GM18870 (cell line): Measurements from ENCODE around the gene SGTA.

Experiments
- ATAC-seq: cut with Tn5 transposase; IDR thresholded peaks from one replicate; pipeline ENCODE4 v1.9.1; 2021; ENCODE audit warnings: moderate library complexity; ENCODE audit not compliant: unreplicated experiment

Gene SGTA

DNA sequence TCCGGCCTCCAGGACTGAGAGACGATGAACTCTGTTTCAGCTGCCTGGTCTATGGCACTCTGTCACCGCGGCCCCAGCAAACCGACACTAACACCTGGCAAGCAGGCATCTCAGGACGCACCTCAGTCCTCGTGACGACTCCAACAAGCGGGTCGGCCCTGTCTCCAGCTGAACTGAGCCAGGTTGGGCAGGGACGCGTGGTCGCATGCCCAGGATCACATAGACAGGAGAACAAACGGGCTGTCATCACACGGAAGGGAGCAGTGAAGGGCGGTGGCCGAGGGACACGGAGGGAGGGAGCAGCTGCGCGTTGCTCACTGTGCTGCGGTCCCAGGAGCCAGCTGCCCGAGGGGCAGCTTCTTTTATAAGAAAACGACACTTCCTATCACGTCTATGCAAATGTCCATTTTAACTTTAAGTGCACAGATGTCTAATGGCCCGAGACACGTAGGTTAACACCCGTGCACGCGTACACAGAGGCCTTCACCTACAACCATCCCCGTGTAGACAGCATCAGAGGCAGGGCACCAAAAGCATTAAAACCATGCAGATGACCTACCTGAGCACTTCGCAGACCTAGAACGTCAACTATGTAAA, 8.9 kb downstream of the SGTA start:
- ATAC-seq, result no peak

DNA sequence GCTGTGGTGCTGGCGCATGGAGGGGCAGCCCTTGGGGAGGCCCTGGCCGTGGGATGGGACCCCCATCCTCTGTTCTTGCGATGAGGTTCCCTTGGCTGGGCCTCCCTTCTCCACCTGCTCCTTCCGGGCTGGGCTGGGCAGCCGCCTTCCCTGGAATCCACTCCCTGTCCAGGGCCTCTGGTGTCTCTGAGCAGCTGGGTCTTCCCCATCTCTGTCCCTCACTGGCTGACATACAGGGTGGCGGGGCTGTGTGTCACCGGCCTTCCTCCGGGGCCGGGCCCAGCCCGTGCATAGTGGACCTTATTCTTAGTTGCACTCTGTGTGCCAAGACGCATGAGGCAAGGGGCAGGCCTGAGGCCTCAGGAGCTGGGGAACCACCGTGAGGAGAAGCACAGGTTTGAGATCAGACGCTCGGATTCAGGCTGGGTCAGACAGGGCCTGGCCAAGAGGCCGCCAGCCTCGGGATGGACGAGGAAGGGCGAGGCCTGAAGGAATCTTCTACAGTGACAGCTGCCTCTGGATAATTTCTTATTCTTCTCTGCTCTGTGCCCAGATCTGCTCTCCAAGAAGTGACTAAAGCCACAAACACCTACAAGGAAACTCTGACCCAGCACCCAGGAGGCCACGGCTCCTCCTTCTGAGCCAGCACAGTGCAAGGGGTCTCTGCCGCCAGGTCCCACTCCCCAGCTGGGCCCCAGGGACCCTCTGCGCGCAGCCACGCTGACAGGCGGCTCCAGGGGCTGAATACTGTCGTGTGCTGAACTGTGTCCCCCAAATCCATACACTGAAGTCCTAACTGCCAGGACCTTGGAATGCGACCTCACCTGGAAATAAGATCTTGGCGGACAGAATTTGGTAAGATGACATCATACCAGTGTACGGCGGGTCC, 11.0 kb downstream of the SGTA start:
- no peak for ATAC-seq

DNA sequence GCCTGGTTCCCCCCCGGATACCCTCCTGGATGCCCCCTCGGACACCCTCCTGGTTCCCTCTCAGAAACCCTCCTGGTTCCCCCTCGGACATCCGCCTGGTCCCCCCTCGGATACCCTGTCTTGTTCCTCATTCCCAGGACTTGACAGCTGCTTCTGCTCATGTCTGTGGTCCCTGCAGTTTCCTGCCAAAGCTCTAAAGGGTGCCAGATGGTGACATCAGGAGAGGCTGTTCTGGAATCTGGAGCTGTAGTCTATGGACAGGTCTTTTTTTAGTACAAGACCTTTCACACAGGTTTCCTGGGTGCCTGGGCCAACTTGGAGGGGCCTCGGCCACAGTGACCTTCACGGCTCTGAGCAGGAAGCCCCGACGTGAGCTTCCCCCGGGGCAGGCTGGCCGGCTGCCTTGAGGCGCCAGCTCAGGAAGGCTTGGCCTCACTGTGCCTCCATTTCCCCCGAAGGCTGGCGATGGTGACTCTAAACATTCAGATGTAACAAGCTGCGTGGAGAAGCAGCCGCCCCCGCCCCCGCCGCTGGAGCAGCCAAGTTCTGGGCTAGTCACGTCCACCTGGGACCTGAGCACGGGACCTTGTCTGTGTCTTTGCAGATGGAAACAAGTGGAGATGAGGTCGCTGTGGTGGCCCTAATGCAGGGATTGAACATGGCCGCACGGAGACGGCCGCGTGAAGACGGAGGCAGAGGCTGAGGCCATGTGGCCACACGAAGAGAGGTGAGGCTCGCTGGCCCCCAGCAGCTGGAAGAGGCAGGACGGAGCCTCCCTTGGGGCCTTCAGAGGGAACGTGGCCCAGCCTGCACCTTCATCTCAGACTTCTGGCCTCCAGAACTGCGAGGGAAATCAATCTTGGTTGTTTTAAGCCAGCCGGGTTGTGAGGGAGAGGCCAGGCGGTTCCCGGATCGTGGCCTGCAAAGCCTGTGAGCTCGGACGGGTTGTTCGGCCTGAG, 12.7 kb downstream of the SGTA start:
- ATAC-seq, result no peak

DNA sequence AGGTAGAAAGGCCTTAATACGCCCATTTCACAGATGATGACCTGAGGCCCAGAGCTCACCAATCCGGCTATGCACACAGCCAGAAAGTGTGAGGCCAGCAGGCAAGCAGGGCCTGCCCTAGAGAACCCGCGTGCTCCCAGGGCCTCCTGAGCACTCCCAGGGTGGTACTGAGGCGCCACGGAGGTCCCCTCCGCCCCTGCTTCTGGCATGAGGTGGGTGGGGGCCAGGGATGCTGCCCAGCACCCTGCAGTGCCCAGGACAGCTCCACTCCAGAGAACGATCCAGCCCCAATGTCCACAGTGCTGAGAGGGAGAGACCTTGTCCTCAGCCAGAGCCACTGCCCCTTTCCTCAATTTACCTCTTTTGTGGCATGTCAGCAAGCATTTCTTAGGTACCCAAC, 13.9 kb downstream of the SGTA start:
- ATAC-seq, result no peak

DNA sequence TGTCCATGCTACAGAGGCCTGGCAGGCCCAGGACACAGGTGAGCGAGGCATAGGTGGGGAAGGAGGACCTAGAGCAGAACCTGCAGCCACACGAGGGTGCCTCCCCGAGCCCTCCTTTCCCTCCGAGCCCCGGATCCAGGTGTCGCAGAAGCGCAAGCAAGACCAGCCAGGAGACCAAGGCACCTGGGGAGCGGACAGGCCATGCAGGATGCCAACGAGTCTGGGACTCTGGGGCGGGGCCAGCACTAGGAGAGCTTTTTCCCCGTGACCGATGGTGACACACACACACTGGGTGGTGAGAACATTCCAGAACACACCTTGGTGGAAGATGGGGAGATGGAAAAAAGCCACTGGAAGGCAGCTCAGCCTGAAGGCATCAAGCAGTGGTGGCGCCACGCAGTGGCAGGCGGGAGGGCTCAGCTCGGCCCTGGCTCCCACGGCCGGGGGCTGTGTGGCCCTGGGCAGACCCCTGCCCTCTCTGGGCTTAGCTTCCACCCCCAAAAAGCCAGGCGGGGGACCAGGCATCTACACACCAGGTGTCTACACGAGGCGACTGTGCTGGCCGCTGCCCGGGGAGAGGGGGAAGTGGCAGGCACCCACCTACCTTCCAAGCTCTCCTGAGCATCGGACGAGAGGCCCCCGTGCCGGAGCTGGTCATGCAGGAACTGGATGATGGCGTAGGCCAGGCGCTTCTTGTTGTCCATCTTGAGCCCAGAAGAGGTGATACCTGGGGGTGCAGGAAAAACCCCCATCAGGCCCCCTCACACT, 14.5 kb downstream of the SGTA start:
- no peak for ATAC-seq

DNA sequence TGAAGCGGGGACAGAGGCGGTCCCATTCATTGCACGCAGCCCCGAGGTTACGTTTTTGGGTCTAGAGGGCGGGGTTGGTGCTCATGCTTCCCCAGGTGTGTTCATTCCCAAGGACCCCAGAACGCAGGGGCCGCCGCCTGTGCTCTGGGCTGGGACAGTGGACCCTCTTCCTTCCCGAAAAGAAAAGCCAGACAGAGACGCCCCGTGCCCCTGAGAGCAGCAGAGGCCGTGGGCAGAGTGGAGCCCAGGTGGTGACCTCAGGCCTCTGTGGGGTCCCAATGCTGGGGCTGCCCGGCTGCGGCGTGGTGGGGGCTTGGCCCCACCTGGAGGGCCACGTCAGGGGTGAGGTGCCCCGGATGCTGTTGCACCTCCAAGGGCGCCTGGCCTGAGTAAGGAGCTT, 15.4 kb downstream of the SGTA start:
- ATAC-seq, result no peak

DNA sequence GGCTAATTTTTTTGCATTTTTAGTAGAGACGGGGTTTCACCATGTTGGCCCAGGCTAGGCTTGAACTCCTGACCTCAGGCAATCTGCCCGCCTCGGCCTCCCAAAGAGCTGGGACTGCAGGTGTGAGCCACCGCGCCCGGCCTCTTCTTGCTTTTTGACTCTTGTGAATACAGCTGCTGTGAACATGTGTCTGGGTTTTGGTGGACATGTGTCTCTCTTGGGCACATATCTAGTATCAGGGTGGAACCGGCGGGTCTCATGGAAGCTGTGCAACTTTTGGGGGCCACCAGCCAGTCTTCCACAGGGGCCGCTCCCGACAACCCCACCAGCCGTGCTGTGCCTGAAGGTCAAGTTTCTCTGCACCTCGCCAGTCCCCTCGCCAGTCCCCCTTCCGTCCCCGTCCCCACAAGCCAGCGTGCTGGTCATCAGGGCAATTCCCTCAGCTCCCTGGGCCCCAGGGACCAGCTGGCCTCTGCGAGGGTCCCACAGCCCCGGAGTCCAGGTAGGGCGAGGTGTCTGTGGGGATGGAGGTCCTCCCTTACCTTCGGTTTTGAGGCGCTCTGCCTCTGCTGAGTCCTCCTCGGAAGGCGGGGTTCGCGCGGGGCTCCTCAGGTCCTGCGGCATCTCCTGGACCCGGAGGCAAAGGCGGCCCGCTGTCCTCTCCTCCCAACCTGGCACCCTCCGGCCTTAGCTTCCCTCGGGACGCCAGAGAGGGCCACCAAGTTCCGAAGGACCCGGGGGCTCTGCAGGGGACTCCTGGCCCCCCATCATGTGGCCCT, 16.3 kb downstream of the SGTA start:
- ATAC-seq, result no peak

DNA sequence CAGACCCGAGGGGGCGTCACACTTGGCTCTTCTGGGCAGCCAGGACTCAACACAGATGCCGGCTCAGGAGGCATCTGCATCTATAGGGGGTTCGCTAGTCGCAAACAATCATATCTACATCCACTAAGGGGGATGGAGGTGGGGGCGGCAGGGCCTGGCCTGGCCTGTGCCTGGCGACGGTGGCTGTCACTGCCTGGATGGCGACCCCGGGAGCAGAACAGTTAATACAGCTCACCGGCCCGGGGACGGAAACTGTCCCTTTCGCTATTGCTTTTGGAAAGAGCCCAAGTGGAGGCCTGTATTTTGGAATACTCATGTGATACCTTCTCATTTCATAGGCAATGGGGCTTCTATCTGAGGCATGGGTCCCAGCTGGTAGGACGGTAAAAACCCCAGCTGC, 17.7 kb downstream of the SGTA start:
- ATAC-seq, result no peak

DNA sequence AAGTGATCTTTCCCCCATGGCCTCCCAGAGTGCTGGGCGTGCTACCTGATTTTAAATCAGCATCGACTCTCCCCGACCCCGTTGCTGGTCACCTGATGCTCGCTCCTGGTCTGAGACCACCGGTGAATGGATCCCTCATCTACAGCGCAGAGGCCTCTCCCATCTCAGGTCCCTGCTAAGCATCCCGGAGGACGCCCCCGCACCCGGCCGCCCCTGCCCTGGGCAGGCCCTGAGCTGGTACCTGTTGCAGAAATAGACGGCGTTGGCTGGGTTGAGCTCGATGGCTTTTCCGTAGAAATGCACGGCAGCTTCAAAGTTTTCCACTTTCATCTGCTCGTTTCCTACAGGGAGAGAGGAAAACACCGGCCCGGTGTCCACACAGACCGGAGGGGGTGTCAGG, 18.1 kb downstream of the SGTA start:
- ATAC-seq, result no peak

DNA sequence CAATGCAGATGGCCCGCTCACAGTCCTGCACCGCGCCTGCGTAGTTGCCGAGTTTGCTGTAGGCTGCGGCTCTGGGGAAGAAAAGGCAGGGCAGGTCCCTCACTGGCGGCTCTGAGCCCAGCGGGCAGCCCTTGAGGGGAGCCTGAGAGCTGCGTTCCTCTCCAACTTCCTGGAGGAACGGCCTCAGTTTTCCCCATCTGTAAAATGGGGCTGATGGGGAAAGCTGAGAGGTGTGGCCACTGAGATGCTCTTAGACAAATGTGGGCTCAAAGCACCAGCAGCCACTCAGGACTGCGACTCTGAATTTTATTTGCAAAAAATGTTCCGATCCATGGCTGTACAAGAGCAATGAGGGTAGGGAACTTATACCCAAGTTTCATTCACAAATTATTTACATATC, 19.4 kb downstream of the SGTA start:
- ATAC-seq, result no peak

DNA sequence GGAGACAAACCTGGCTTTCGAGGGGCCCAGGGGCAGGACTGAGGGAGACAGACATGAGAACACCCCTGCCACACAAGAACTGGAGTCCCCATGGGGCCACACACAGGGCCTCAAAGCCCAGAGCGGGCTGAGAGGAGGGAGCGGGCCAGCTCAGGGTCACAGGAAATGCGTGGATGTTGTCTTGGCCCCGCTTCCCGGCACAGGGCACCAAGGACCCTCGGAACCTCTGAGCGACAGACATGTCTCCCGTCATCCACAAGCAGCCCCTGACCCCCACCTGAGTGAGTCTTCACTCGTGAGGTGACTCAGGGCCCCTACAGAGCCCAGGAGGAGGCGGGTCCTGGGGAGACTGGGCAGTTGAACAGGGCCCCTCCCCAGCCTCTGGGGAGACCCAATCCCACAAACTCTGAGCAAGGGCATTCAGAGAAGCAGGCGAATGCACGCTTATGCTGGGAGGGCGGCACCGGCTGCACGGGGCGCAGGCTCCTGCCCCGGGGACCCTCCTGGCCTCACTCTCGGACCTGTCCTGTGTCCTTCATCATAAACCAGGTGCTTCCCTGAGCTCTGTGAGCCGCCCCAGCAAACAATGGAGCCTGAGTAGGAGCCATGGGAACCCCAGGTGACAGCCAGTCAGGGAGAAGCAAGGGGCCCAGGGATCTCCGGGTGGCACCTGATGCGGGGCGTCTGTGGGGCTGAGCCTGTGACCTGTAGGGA, 20.1 kb downstream of the SGTA start:
- ATAC-seq, result no peak

DNA sequence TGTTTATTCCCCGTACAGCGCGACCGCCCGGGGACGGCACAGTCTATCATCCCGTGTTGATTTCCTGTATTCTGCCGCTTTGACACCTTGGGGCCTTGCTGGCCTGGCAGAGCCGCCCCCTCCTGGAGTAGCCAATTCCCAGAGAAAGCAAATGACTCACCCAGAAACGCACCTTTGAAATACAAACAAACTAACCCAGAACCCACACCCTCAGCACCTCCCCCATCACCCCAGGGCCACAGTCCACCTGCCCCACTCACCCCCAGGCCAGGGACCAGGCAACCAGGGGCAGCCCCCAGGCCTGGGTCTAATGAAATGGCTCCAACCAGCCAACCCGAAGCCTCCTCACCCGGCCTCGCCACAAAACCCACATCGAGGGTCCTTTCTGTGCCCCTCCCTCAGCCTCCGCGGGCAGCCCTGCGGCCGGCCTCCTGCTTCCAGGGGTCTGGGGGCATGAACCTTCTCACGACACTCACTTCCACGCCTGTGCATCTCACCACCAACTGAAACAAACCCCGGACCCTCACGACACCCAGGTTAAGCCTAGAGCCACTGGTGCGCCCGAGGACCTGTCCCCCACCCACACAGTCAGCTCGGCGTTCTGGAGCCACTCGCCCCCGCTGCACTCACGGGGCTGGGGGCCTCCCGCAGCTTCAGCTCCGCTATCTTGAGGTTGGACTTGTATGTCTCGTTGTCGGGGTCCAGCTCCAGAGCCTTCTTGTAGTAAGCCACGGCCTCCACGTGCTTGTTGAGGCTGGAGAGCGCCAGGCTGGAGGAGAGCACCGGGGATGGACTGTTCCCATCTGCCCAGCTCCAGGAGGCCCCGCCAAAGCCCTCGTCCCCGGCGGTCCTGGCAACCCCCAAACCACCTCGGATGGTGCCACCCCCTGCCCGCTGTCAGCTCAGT, 20.9 kb downstream of the SGTA start:
- ATAC-seq, result no peak

DNA sequence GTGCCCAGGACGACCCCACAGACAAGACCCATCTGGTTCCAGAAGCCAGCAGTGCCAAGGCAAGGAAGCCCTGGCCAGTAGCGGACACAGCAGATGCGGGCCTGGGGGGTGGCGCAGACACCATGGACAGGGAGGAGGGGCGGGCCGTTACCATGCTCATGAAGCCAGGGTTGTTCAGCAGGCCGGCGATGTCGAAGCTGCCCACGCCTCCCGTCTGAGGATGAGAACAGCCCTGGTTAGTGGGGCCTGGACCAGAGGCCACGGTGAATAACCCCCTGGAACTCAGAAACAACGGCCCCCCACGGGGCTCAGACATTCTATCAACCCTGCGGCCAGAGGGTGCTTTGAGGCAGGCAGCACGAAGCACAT, 21.8 kb downstream of the SGTA start:
- no peak for ATAC-seq

DNA sequence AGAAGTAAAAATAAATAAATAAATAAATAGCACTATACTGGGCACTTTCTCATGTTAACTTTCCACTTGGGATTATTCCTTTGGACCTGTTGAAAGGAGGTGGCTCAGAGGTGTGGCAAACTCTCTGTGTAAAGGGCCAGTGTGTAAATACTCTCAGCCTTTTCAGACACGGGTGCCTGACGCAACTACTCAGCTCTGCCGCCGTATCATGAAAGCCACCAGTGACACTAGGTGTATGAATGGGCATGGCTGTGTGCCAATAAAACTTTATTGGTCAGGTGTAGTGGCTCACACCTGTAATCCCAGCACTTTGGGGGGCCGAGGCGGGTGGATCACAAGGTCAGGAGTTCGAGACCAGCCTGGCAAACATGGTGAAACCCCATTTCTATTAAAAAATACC, 23.1 kb downstream of the SGTA start:
- no peak for ATAC-seq

DNA sequence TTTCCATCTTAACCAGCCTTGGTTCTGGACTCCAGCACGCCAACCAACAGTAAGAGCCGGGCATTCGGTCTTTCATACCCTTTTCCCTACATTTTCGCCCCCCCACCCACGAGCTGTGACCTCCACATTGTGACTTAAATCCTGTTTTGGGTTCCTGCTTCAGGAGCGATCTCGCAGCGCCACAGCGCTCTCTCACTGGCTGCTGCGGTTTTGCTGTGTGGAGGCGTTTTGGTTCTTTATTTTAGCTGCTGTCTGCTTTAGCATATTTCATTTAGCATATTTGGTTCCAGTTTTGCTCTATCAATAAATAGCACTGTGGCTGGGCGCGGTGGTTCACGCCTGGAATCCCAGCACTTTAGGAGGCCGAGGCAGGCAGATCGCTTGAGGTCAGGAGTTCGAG, 23.7 kb downstream of the SGTA start:
- no peak for ATAC-seq

DNA sequence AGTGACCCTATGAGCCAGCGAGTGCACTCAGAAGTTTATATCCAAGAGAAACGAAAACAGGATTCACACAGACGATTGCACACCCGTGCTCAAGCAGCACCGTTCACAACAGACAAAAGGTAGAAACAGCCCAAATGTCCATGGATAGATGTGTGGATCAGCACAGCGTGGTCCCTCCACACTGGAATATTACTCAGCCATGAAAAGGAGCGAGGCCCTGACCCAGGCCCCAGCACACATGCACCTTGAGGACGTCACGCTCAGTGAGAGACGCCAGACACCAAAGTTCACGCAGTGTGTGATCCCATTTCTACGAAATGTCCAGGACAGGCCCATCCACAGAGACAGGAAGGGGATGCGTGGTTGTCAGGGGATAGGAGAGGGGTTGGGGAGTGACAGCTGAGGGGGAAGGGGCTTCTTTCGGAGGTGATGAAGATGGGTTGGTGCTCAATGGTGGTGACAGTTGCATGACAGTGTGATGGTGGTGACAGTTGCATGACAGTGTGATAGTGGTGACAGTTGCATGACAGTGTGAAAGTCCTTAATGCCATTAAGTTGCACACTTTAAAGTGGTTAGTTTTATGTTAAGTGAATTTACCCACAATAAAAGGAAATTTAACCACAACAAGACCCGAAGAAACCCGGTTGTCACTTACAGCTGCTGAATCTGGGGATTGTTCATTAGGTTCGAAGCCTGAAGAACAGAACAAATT, 24.3 kb downstream of the SGTA start:
- ATAC-seq, result no peak

DNA sequence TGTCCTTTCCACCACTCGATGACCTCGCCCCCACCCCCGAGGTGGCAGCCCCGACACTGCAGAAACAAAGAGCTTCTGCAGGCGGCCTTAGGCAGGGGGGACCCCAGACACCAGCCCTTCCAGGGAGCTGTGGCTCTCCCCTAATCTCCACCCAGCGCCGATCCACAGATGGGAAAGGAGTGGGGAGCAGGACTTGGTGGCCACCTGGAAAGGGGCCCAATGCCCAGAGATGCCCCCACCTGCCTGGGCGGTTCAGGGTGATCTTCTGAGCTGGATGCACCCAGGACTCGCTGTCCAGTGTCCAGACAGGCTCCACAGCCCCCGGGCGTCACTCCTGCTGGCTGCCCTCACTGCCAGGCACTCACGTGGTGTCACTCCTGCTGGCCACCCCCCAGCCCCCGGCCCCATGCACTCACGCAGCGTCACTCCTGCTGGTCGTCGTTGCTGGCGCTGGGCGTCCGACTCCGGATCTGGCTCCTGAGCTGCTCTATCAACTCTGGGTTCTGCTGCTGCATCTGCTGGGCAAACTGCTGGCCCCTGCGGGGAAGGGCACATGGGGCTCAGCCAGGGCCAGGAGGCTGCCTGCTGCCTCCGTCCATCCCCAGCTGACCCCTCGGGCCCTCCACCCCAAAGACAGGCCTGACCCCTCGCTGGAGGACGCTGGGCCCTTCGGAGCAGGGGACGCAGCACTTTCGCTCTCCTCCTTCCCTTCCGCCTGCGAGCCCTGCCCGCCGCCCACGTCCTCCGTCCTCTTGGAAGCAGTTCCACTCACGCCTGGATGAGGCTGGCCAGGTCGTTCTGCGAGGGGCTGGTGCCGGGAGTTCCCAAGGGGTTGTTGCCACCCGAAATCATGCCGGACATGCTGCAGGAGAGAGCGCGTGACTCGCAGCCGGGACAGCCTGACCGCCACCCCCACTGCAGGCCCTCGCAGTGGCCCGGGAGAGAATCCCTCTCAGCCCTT, 25.9 kb downstream of the SGTA start:
- ATAC-seq, result no peak
